ENCODE measurements around the gene ACTG1. TPM values are rescaled to one million over a fixed set of nuclear protein-coding genes. Genes with fewer than 3 reads are reported as not detected.

The ACTG1 gene
- total and polyA plus RNA-seq, 2 donors (not counting 1 experiment from before 2014, with no cell fraction given) = 803 to 1,677 TPM

- no peak for TF ChIP-seq CTCF (IDR thresholded peaks at IDR 0.05)
Measured at GRCh38 chr17:81502471-81503017, 10.1 kb downstream of the ACTG1 start.

GRCh38 chr17:81500047-81500446 lies 12.6 kb downstream of the ACTG1 start:
- Histone ChIP-seq H3K27me3 (replicated peaks in 1 of 4; ENCODE audit: control extremely low read depth in 1 of 4, control insufficient read depth in 3 of 4, insufficient read depth in 4 of 4, low read length in 3 of 4) (peaks cover 0 to 7% (median under 1%) of the 10 kb centered on the region in 4 experiments), H3K36me3 (replicated peaks in 1 of 2; ENCODE audit: control extremely low read depth in 1 of 2, control insufficient read depth in 1 of 2, extremely low read depth in 1 of 2, insufficient read depth in 2 of 2, low read length in 1 of 2) (no peaks in the 10 kb centered on the region), H2AFZ (ENCODE audit: insufficient read depth, low read depth, low read length, poor library complexity, severe bottlenecking) (no peak overlapping the region), H3K9me3 (ENCODE audit: control extremely low read depth in 1 of 3, control insufficient read depth in 2 of 3, insufficient read depth in 1 of 3, low read length in 2 of 3) (no peaks in the 10 kb centered on the region), H3K9ac (ENCODE audit: low read length) (no peak overlapping the region), H3K4me3 (ENCODE audit: control extremely low read depth in 1 of 5, extremely low read depth in 1 of 5, insufficient read depth in 1 of 5, low read depth in 2 of 5, low read length in 4 of 5) (no peak overlapping the region), H3K4me2 (replicated peaks; ENCODE audit: low read depth, low read length, poor library complexity, severe bottlenecking) (no peak overlapping the region), H3K79me2 (ENCODE audit: control insufficient read depth, insufficient read depth, low read length) (no peaks in the 10 kb centered on the region), H4K20me1 (ENCODE audit: control insufficient read depth, insufficient read depth, low read length, poor library complexity, severe bottlenecking) (no peaks in the 10 kb centered on the region), H3K4me1 (ENCODE audit: control insufficient read depth in 2 of 2, insufficient read depth in 2 of 2, low read length in 2 of 2) (no peaks in the 10 kb centered on the region), H3K27ac (ENCODE audit: low read length in 2 of 2) (no peak overlapping the region)
- intact Hi-C loops (cut with micrococcal nuclease) = no loop called here
- no peak overlapping the region for H3K27ac Mint-ChIP-seq
- H3K27me3 Mint-ChIP-seq = no peaks in the 10 kb centered on the region
- POLR2A ChIA-PET = interaction anchor here (0.7 kb wide), 1 partner anchor 16 kb away, joined by 6 read pairs; no protein-coding TSS in a partner anchor
- TF ChIP-seq CTCF (IDR thresholded peaks at IDR 0.05) = no peak
- TF ChIP-seq EZH2 (IDR thresholded peaks at IDR 0.05; ENCODE audit: borderline replicate concordance, insufficient read depth, low read depth, low read length, poor library complexity, severe bottlenecking) = no peak
- ATAC-seq (ENCODE audit: low read depth) = no peak
- no peaks in the 10 kb centered on the region for H3K4me1 Mint-ChIP-seq
- no peaks in the 10 kb centered on the region for H3K9me3 Mint-ChIP-seq (ENCODE audit: insufficient read depth)
- DNase-seq = no peak
- H3K4me3 Mint-ChIP-seq = no peak overlapping the region
- CTCF ChIA-PET = interaction anchor here (4.6 kb wide), 1 partner anchor 15 kb away, joined by 15 read pairs; no protein-coding TSS in a partner anchor
- WGBS (ENCODE audit: insufficient coverage) = 92% methylated on average over 7 of the region's 7 CpGs

More at GRCh38 chr17:81502471-81503017, 10.1 kb downstream of the ACTG1 start:
- no peak overlapping the region for H3K4me3 ChIP-seq (ENCODE audit: control extremely low read depth in 1 of 5, extremely low read depth in 1 of 5, insufficient read depth in 1 of 5, low read depth in 2 of 5, low read length in 4 of 5)
- no peak overlapping the region for H3K4me2 ChIP-seq (replicated peaks; ENCODE audit: low read depth, low read length, poor library complexity, severe bottlenecking)
- no peaks in the 10 kb centered on the region for H3K27me3 Mint-ChIP-seq
- H3K9me3 ChIP-seq (ENCODE audit: control extremely low read depth in 1 of 3, control insufficient read depth in 2 of 3, insufficient read depth in 1 of 3, low read length in 2 of 3) = no peaks in the 10 kb centered on the region
- H3K4me1 ChIP-seq (ENCODE audit: control insufficient read depth in 2 of 2, insufficient read depth in 2 of 2, low read length in 2 of 2) = no peaks in the 10 kb centered on the region
- H3K79me2 ChIP-seq (ENCODE audit: control insufficient read depth, insufficient read depth, low read length) = no peaks in the 10 kb centered on the region
- H3K36me3 ChIP-seq (replicated peaks in 1 of 2; ENCODE audit: control extremely low read depth in 1 of 2, control insufficient read depth in 1 of 2, extremely low read depth in 1 of 2, insufficient read depth in 2 of 2, low read length in 1 of 2) = no peaks in the 10 kb centered on the region
- H3K27me3 ChIP-seq (replicated peaks in 1 of 4; ENCODE audit: control extremely low read depth in 1 of 4, control insufficient read depth in 3 of 4, insufficient read depth in 4 of 4, low read length in 3 of 4) = no peaks in the 10 kb centered on the region
- no peak overlapping the region for H2AFZ ChIP-seq (ENCODE audit: insufficient read depth, low read depth, low read length, poor library complexity, severe bottlenecking)
- POLR2A ChIA-PET = no interaction called here
- no peak overlapping the region for H3K4me3 Mint-ChIP-seq
- no peaks in the 10 kb centered on the region for H3K9me3 Mint-ChIP-seq (ENCODE audit: insufficient read depth)
- no peak for ATAC-seq (ENCODE audit: low read depth)
- H3K27ac ChIP-seq (ENCODE audit: low read length in 2 of 2) = no peak overlapping the region
- DNase-seq = no peak
- H3K9ac ChIP-seq (ENCODE audit: low read length) = no peak overlapping the region
- no peaks in the 10 kb centered on the region for H3K4me1 Mint-ChIP-seq
- H4K20me1 ChIP-seq (ENCODE audit: control insufficient read depth, insufficient read depth, low read length, poor library complexity, severe bottlenecking) = no peaks in the 10 kb centered on the region
- intact Hi-C loops (cut with micrococcal nuclease) = no loop called here
- CTCF ChIA-PET = no interaction called here
- 84% methylated on average over 11 of the region's 12 CpGs for WGBS (ENCODE audit: insufficient coverage)
- no peak overlapping the region for H3K27ac Mint-ChIP-seq

Data from B cell (primary cell).